GM21515 (cell line): ENCODE results near the gene SP9.

Source experiments
- ATAC-seq: cut with Tn5 transposase; IDR thresholded peaks from one replicate; pipeline ENCODE4 v1.9.1; 2021; ENCODE audit not compliant: unreplicated experiment

Gene SP9

GRCh38 chr2:174334781-174335251 is at the start of gene SP9:
TSS of gene SP9 (plus strand) at chr2:174334954. CDS start at chr2:174335093, 139 bp downstream.
- ATAC-seq, result no peak

DNA sequence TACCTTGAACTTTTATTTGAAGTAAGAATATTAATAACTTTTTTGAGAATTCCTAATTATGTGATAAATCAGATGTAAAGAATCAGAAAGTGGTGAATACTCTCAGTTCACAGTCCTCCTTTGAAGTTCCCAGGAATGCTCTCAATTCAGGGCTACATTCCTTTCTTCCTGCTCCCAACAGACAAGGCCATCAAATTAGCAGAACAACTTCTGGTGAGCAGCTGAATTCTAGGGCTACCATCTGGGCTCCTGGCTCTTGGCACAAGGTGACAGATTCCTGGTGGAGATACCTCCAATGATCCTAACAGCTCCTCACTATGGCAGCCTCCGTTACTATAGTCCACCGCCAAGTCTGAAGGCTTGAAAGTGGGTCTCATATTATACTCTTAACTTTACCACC is 48.6 kb upstream of the SP9 start:
- ATAC-seq, result no peak

DNA sequence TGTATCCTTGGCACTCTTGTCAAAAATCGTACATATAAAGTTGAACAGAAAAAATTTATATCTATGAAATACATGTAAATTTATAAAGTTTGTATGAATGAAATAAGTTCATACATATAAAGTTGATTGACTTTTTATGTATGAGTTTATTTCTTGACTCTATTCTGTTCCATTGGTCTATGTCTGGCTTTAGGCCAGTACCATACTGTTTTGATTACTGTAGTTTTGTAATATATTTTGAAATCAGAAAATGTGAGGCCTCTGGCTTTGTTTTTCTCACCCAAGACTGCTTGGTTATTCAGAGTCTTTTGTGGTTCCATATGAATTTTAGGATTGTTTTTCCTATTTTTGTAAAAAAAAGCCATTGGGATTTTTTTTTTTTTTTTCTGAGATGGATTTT is 41.8 kb upstream of the SP9 start:
- ATAC-seq, result no peak

GRCh38 chr2:174300114-174300513 is 34.6 kb upstream of the SP9 start:
- ATAC-seq, result no peak

- ATAC-seq, result no peak
Measured at GRCh38 chr2:174312581-174313234, 22.0 kb upstream of the SP9 start.

DNA sequence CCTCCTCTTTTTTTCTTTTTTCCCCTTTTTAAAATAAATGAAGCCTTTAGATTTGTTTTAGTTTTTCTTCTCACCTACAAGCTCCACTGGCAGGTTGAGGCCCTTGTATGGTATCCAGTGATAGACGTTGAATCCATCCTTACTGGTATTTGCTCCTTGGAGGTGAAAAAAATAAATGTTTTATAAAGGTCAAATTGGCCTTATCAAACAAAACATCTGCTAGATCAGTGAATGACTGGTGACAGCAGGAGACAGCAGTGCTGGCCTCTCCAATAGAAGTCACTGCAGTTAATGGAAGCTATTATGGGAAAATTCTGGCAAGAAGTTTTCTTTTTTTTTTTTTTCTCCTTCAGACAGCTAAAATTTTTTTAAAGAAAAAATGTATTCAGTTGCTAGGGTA is 12.6 kb upstream of the SP9 start:
- ATAC-seq, result no peak

- ATAC-seq, result no peak
Measured at GRCh38 chr2:174322746-174323145, 12.0 kb upstream of the SP9 start.

GRCh38 chr2:174324530-174324929 is 10.2 kb upstream of the SP9 start:
- ATAC-seq, result no peak

- ATAC-seq, result no peak
Measured at GRCh38 chr2:174325373-174326160, 9.2 kb upstream of the SP9 start.

- ATAC-seq, result no peak
Measured at GRCh38 chr2:174326161-174327020, 8.4 kb upstream of the SP9 start.

DNA sequence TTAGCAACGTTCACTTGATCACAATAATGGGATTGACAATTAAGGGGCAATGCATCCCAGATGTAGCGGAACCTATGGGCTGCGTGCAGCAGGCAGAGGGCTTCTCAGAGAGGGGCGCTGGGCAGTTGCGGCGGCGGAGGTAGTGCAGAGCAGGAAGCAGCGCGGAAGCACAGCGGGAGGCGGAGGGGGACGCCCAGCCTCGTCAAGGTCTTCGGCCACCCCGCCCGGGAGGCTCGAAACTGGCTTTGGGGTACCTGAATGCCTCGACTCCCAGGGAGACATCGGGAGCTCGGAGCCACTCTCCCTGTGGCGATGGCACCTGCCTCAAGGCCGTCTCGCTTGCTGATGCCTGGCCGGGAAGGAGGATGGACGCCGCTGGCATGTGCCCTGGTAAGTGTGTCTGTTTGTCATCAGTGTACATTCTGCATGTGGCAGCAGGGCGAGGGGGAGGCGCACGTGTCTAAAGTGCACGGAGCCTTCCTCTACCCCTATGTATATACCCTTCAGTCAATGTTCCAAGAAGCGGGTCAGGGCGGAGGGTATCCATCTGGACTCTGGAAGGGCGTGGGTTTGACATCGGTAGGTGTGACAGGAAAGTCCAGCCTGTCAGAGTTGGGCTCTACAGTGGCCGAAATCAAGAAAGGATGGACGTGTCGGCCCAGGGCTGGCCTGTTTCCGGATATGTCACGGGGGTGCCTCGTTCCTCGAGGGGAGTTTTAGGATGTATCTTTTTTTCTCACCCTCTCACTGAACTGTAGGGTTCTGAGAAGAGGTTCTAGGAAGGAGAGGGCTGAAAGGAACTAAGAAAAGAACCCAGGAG is 7.5 kb upstream of the SP9 start:
- ATAC-seq, result no peak

DNA sequence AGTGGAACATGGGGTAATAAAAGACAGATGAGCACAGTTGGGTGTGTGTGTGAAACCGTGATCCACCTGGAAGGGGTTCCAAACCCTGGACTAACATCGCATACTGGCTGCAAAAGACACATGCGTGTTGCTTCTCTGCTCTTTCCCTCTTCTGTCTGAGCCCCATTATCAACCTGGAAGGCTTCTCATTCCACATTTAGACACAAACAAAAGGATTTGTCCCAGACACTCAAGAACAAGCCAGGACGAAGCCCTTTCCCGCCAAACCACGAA is 7.0 kb upstream of the SP9 start:
- no peak for ATAC-seq

GRCh38 chr2:174328114-174328960 is 6.4 kb upstream of the SP9 start:
- ATAC-seq, result no peak

DNA sequence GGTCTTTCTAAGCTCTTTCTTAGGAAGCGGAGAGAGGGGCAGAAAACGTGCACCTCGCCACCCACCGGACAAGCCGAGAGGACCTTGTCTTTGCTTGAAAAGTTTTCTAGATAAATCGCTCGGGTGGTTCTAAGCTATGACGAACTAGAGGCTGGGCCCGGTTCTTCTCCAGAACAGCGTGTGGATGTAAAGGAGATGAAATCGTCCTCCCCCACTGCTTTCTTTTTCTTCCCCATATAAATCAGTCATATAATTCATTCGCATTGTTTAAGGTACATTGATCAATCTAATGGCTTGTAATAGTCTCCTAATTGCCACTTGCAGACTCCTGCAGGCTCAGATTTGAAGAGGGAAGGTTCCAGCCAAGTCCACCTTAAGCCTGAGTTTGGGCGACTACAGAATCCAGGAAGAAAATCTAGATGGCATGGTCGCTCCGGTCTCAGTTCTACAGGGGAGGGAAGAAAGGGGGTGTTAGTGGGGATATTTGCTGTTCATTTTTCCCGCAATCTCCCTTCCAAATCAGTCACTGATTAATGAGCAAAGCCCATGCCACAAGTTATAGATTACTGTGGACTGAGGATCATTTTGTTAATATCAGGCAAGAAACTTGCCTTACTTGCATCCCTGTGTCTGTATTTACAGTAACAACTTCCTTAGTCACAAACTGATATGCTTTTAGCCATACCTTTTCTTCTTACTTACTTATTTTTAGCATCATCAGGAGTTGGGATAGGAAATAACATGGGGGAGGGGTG is 5.6 kb upstream of the SP9 start:
- ATAC-seq, result no peak

GRCh38 chr2:174330945-174331594 is 3.7 kb upstream of the SP9 start:
- ATAC-seq, result no peak

DNA sequence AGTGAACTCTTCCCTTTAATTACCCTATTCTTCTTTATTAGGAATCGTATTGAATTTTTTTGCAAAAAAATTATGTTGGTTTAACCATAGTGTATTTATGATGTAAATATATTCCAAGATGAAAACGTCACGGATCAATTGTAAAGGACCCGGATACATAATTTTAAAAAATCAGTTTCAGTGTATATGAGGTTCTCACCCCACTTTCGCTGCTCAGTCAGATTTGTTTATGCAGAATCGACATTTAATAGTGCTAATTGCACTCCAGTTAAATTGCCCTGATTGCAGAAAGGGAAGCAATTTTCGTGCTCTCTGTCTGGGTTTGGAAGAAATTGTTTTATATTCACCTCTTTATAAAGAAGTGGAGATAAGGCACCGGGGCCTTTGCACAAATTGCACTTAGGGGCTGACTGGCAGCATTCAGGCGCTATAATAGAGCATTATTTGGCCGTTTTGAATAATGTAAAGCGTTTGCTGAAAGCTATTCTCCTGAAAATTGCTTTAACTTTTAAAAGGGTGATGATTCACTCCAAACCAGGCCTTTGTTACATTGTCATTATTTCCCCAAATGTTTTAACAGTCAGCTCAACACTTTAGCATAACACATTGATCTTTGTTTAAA is 3.0 kb upstream of the SP9 start:
- no peak for ATAC-seq

- no peak for ATAC-seq
Measured at GRCh38 chr2:174332217-174332963, 2.4 kb upstream of the SP9 start.

- ATAC-seq, result no peak
Measured at GRCh38 chr2:174333017-174333371, 1.8 kb upstream of the SP9 start.
